K562 (cell line): ENCODE data around the gene LARP7. TPM values are rescaled to one million over a fixed set of nuclear protein-coding genes. Genes with fewer than 3 reads are reported as not detected.

ENCODE experiments used
- ARID3B ChIP-seq: fragments of 250-450 bp; sonication (Bioruptor Pico); IDR thresholded peaks from 2 replicates; pipeline ENCODE4 v1.4.0; 2020; ENCODE audit warnings: borderline replicate concordance
- CREB3L1 ChIP-seq: fragments of 450-650 bp; IDR thresholded peaks from 2 replicates; pipeline ENCODE4 v1.6.1; 2014; ENCODE audit warnings: low read depth, mild to moderate bottlenecking, moderate library complexity, borderline replicate concordance
- DACH1 ChIP-seq: fragments of 450-650 bp; IDR thresholded peaks from 2 replicates; pipeline ENCODE4 v1.6.1; 2018; ENCODE audit not compliant: partially characterized antibody
- ELF2 ChIP-seq: fragments of 250-450 bp; sonication (Bioruptor Pico); IDR thresholded peaks from 2 replicates; pipeline ENCODE4 v1.5.0; 2021; ENCODE audit warnings: mild to moderate bottlenecking
- ETV5 ChIP-seq: sonication (generic); formaldehyde crosslinking; IDR thresholded peaks from 2 replicates; pipeline ENCODE4 v1.4.0; 2020; ENCODE audit warnings: low read depth, mild to moderate bottlenecking, missing genetic modification reagents
- HNRNPLL ChIP-seq: fragments of 200-400 bp; formaldehyde crosslinking; IDR thresholded peaks from 2 replicates; pipeline ENCODE4 v1.6.1; 2017; ENCODE audit warnings: low read length, low read depth, mild to moderate bottlenecking; ENCODE audit not compliant: poor library complexity, severe bottlenecking
- HOXB6 ChIP-seq: fragments of 250-450 bp; sonication (Bioruptor Pico); IDR thresholded peaks from 2 replicates; pipeline ENCODE4 v1.5.1; 2022; ENCODE audit warnings: mild to moderate bottlenecking, borderline replicate concordance
- KLF1 ChIP-seq: fragments of 450-650 bp; IDR thresholded peaks from 2 replicates; pipeline ENCODE4 v1.6.1; 2016; ENCODE audit warnings: missing genetic modification characterization, missing compliant biosample characterization
- MCM2 ChIP-seq: fragments of 450-650 bp; IDR thresholded peaks from 2 replicates; pipeline ENCODE4 v1.6.1; 2017; ENCODE audit warnings: low read depth, mild to moderate bottlenecking
- NCOA2 ChIP-seq, 2 experiments: fragments of 450-650 bp; IDR thresholded peaks; 2 replicates each; pipeline ENCODE4 v1.6.1; 2018; ENCODE audit warnings: mild to moderate bottlenecking in 2 of 2, moderate library complexity in 1 of 2; ENCODE audit not compliant: partially characterized antibody in 2 of 2
- NELFE ChIP-seq: IDR thresholded peaks from 2 replicates; pipeline ENCODE4 v1.6.1; 2011; ENCODE audit warnings: mild to moderate bottlenecking; ENCODE audit not compliant: insufficient read depth, insufficient read length
- PKNOX1 ChIP-seq: fragments of 450-650 bp; IDR thresholded peaks from 2 replicates; pipeline ENCODE4 v1.6.1; 2016
- RBM25 ChIP-seq: fragments of 200-400 bp; formaldehyde crosslinking; IDR thresholded peaks from 2 replicates; pipeline ENCODE4 v1.6.1; 2018; ENCODE audit warnings: low read length, low read depth, moderate library complexity; ENCODE audit not compliant: severe bottlenecking
- SMARCB1 ChIP-seq: IDR thresholded peaks from 2 replicates; pipeline ENCODE4 v1.6.1; 2011; ENCODE audit warnings: improper control_type of control experiment, low read depth; ENCODE audit not compliant: insufficient read length
- ZBTB43 ChIP-seq: sonication (generic); formaldehyde crosslinking; IDR thresholded peaks from 2 replicates; pipeline ENCODE4 v1.8.0; 2023; ENCODE audit warnings: mild to moderate bottlenecking, missing genetic modification reagents
- ZHX1 ChIP-seq: fragments of 150-350 bp; conservative IDR thresholded peaks from 2 replicates; pipeline ENCODE4 v1.6.1; 2014; ENCODE audit warnings: low read length
- ZNF124 ChIP-seq: sonication (generic); formaldehyde crosslinking; IDR thresholded peaks from 2 replicates; pipeline ENCODE4 v1.8.1; 2022; ENCODE audit warnings: missing genetic modification reagents
- polyA plus RNA-seq, 8 experiments: library from polyadenylated mRNA; depleted of rRNA in 4 of 8; stranded (reverse) in 5 of 8; unstranded in 3 of 8; fragments of >200 nt; fragmentation: Nextera tagmentation in 2 of 8; fragmentation: Illumina TruSeq in 1 of 8; extraction: Ambion mirVana in 2 of 8; extraction: Trizol in 1 of 8; gene quantifications; 2 replicates each; pipeline versions ENCODE4 v1.2.1 to v1.2.3, GENCODE V29; 2011 to 2014; ENCODE audit warnings: inconsistent platforms in 1 of 8, missing spikeins in 1 of 8
- total RNA-seq, 7 experiments: library from RNA; depleted of rRNA in 6 of 7; stranded (reverse); fragments of >200 nt in 6 of 7; fragmentation: Illumina TruSeq in 2 of 7; extraction: Trizol in 2 of 7; gene quantifications; 2 replicates each; pipeline versions ENCODE4 v1.2.1 to v1.2.3, GENCODE V29; 2011 to 2021; ENCODE audit warnings: low replicate concordance in 1 of 7

Gene LARP7
- total and polyA plus RNA-seq, 9 of the 15 experiments (the other 6 are each of a cell fraction or from before 2014, with no cell fraction given) = 30.1 to 76.9 (median 56.0) TPM

GRCh38 chr4:112636688-112637551 is at the start of gene LARP7, which contains the start of gene ZGRF1 (continued):
- peak; percentile 83 for TF ChIP-seq ELF2 (CRISPR knock-in tag)
- no peak for TF ChIP-seq DACH1
- no peak for TF ChIP-seq ARID3B (CRISPR knock-in tag)
- TF ChIP-seq ETV5 (CRISPR knock-in tag) = peak; percentile 84; the same call in 1 of the 2 replicates
- no peak for TF ChIP-seq HOXB6 (CRISPR knock-in tag)
- TF ChIP-seq ZBTB43 = 0 out of 2 replicates have a peak, but pooled peaks have one; percentile 35
- TF ChIP-seq MCM2 = no peak
- no peak for TF ChIP-seq NCOA2 (IDR thresholded peaks at IDR 0.05; ENCODE audit: partially characterized antibody in 2 of 2)
- peak; percentile 59 for TF ChIP-seq CREB3L1
- peak; percentile 59; the same call in 1 of the 2 replicates for TF ChIP-seq KLF1 (tag)
- TF ChIP-seq ZNF124 (CRISPR knock-in tag) = no peak
- TF ChIP-seq RBM25 = no peak
- TF ChIP-seq ZHX1 = peak; percentile 22; the same call in 1 of the 2 replicates
- no peak for TF ChIP-seq NELFE
- no peak for TF ChIP-seq SMARCB1
- peak; percentile 24 for TF ChIP-seq HNRNPLL
- TF ChIP-seq PKNOX1 = peak; percentile 80
